DMS79 (cell line): ENCODE results near the gene CD163L1.

Source experiments
- DNase-seq: peaks from one replicate; lab custom pipeline; 2025; lab: John Stamatoyannopoulos, UW

The CD163L1 gene

DNA sequence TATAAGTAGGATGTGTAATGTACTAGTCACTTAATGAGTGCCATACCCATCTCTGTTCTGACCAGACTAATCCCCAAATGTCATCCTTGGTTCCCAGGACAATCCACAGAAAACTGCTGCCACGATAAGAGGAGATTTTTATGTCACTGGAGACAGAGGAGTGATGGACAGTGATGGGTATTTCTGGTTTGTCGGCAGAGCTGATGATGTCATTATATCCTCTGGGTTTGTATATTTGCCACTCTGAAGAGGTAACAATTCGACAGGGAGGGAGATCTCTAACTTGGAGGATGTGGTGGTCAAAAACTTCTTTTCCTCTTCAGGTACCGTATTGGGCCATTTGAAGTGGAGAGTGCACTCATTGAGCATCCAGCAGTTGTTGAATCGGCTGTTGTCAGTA, 119.8 kb downstream of the CD163L1 start:
- no peak for DNase-seq

- no peak for DNase-seq
These were observed 121.4 kb downstream of the CD163L1 start for GRCh38 chr12:7322599-7322998.

DNA sequence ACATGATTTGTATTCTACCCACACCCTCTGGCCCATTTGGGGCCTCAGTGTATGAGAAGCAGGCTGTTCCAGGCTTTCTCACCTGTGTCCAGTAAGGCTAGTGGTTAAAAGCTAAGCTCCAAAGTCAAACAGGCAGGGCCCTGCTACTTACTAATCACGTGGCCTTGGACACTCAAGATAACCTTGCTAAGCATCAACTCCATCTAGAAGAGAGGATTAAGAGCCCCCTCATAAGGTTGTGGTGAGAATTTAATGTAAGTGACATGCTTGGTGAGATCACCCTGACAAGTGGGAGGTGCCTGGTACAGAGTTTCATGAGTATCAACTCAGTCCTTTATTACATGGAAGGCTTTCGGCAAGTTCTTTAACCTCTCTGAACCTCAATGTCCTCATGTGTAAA, 122.3 kb downstream of the CD163L1 start:
- no peak for DNase-seq

DNA sequence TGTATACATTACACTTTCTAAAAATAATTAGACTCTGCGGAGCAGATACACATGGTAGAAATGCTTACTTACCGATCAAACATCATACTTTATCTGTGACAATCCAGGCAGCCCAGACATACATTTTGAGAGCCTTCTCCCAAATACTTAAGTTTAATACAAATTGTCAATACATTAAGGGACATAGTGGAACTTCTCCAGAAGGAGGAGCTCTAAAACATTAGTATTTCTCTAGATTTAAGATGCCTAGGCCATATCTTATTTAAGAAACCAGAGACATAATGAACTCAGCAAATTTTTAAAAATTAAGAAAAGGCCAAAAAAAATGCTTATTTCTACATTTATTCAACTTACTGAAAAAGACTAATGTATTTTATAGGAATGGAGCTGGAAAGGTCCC, 124.0 kb downstream of the CD163L1 start:
- DNase-seq = no peak

GRCh38 chr12:7310070-7310469, 133.9 kb downstream of the CD163L1 start:
- no peak for DNase-seq
